NCI-H2107 treated with DMSO at 0.1 percent for 48 hours (cell line): ENCODE results near the gene IL10RA.
A peak's percentile ranks its signal among the peaks of the same experiment; 100 is the strongest.

Source experiments
- DNase-seq: peaks from one replicate; lab custom pipeline; 2025; ENCODE audit not compliant: unreplicated experiment; lab: John Stamatoyannopoulos, UW

The IL10RA gene

GRCh38 chr11:118042796-118043195 lies 56.6 kb downstream of the IL10RA start:
- no peak for DNase-seq

DNA sequence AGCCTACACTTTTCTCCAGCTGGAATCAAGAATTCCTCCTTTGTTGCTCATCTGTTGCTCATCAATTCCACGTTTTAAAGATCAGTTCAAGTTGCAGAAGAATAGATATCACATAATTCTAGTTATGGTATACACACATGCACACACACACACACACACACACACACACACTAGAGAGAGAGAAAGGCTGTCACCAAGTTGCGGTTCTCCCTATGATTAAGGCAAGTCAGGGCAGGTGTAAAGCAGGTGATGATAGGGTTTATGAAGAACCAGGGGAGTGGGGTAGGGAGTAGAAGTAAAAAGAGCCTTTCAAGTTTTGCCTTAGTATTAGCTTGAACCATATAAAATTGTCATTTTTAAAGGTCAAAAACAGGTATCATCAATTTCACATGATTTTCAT lies 59.0 kb downstream of the IL10RA start:
- DNase-seq: peak; percentile 57

DNA sequence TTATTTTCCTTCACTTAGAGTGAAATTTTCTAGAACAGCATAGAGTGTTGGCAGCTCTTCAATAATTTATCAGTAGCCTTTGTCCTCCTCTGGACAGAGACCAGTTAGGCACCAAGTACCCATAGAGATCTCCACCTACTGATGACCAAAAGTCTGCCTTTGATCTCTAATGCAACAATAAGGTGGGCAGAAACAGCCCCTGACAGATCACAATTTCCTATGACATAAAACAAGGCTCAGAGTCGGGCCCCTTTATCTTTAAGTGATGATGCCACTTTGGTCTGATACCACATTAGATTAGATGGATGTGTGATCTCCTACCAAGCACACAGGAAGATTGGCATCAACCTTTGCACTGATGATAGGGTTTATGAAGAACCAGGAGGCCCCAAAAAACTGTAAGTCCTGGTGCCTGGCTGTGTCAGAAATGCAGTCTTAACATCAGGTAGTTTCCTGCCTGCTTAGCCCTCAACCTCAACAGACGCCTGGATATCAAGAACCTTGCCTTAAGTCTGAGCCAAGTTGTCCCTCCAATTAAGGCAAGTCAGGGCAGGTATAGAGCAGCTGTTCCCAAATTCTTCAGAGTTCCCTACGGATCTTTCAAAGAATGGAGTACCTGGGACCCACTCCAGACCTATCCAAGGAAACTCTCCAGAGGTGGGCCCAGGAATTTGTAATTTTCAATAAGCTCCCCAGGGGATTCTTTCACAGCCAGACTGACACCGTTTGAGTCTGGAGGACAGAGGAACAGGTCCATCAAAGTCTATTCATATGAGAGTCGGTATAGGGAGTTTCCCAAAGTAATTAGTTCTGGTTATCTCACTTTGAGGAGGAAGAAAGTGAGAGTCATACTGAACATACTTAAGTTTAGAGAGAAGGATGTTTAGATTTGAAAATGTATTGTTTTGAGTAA lies 60.1 kb downstream of the IL10RA start:
- DNase-seq: peak; percentile 46

GRCh38 chr11:118046964-118047700 lies 60.9 kb downstream of the IL10RA start:
- no peak for DNase-seq

DNA sequence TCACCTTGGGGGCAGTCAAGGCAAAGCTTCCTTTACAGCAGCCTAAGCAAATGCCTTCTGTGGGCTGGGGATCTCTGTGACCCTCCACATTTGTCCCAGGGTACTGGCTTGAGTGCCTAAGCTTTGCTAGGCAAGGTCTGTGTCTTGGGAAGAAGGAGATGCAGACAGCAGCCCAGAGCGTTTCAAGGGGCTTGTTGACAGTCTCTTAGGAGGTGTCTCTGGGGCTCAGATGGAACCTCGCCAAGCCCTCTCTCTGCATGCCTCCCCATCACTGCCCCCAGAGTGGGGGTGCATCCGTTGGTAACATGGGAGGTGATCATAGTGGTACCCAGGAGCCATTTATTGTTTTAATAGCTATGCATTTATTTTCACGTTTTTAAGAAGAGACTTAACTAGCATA lies 61.6 kb downstream of the IL10RA start:
- DNase-seq: no peak

DNA sequence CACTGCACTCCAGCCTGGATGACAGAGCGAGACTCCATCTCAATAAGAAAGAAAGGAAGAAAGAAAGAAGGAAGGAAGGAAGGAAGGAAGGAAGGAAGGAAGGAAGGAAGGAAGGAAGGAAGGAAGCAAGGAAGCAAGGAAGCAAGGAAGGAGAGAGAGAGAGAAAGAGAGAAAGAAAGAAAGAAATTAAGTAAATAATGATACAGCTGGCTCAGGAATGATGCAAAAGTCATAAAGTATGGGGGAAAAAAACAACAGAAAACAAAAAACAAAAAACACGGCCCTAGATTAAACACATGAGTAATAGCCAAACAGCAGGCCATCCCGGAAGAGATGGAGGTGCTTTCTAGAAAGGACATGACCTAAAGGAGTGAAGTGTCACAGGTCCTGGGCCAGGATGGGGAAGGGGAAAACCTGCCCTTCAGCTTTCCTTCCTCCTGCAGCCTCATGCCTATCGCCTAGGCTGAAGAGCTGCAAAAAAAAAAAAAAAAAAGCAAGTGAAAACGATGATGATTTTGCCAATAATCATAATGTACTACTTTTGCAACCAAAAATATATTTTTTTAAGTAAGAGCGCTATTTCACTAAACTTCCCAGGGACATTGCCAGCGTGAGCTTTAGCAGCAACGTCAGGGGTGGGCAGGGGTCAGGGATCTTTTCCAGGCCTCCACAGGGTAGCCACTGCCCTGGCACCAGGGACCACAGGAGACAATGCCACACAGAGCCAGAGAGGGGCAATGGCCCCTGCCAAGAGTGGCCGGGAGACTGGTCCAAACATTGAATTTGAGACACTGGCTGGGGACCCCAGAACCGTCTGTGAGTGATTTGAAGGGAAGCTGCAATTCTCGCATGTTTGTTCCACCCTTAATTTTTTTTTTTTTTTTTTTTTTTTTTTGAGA lies 62.5 kb downstream of the IL10RA start:
- no peak for DNase-seq

GRCh38 chr11:118049771-118050170 lies 63.6 kb downstream of the IL10RA start:
- no peak for DNase-seq

DNA sequence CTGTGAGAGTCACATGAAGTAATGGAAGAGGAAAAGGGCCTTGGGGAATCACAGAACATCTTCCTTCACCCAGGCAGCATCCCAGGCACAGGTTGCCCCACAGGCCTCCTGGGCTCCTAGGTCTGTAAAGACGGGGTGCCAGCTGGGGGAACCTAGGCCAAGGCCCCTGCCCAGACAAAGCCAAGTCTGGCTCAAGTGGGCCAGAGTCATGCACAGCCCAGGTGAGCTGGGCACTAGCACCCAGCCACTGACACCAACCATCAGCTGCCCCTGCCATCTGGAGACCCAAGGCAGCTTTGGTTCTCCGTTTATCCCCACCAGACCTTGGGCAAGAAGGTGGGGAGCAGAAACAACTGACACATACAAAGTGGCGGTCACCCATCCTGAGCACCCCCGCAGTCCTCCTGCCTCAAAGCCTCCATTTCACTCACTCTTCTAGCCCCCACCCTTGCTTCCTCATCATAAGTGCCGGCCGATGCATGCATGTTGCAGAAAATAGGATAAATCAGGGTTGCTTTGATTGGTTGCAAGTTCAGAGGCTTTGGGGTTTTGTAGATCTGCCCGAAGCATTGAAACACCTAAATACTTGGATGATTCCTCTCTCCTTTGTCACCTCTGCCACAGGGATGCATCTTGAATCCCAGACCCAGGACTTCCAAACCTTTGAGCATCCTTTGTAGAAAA lies 64.2 kb downstream of the IL10RA start:
- DNase-seq: no peak
